H1 (cell line): ENCODE data around the gene WWC2. TPM values are rescaled to one million over a fixed set of nuclear protein-coding genes. Genes with fewer than 3 reads are reported as not detected.

ENCODE experiments used
- CHD7 ChIP-seq: fragments of 300-600 bp; sonication (generic); IDR thresholded peaks from 2 replicates; pipeline ENCODE4 v1.7.1; 2012; ENCODE audit warnings: low read length, moderate library complexity, mild to moderate bottlenecking, inconsistent platforms; ENCODE audit not compliant: insufficient replicate concordance
- MAFK ChIP-seq: IDR thresholded peaks from 2 replicates; pipeline ENCODE4 v1.6.1; 2012; ENCODE audit warnings: low read depth, mild to moderate bottlenecking, improper control_type of control experiment, low read length
- SRF ChIP-seq: IDR thresholded peaks from 2 replicates; pipeline ENCODE4 v1.6.1; 2011; ENCODE audit warnings: mild to moderate bottlenecking, low read depth, low read length, moderate library complexity
- polyA plus RNA-seq, 7 experiments: library from polyadenylated mRNA; depleted of rRNA in 3 of 7; stranded (reverse) in 5 of 7; unstranded in 2 of 7; fragments of >200 nt in 5 of 7; fragments of 200-250 nt in 2 of 7; gene quantifications; 1 replicate in 5 of 7; 2 replicates in 1 of 7; 4 replicates in 1 of 7; pipeline versions ENCODE4 v1.2.1 to v1.2.3, GENCODE V29; 2011 to 2013; ENCODE audit warnings: missing spikeins in 2 of 7, mixed read lengths in 2 of 7
- total RNA-seq: library from RNA; stranded (reverse); fragmentation: NEBNext Ultra II Directional; extraction: Animal tissue kit (Norgen Biotek cat#: 25700); gene quantifications from 2 replicates; pipeline ENCODE4 v1.2.1, GENCODE V29; 2021

The WWC2 gene
- total and polyA plus RNA-seq, 2 of the 8 experiments (the other 6 are each of a cell fraction or from before 2014, with no cell fraction given): 17.6 to 135 TPM

DNA sequence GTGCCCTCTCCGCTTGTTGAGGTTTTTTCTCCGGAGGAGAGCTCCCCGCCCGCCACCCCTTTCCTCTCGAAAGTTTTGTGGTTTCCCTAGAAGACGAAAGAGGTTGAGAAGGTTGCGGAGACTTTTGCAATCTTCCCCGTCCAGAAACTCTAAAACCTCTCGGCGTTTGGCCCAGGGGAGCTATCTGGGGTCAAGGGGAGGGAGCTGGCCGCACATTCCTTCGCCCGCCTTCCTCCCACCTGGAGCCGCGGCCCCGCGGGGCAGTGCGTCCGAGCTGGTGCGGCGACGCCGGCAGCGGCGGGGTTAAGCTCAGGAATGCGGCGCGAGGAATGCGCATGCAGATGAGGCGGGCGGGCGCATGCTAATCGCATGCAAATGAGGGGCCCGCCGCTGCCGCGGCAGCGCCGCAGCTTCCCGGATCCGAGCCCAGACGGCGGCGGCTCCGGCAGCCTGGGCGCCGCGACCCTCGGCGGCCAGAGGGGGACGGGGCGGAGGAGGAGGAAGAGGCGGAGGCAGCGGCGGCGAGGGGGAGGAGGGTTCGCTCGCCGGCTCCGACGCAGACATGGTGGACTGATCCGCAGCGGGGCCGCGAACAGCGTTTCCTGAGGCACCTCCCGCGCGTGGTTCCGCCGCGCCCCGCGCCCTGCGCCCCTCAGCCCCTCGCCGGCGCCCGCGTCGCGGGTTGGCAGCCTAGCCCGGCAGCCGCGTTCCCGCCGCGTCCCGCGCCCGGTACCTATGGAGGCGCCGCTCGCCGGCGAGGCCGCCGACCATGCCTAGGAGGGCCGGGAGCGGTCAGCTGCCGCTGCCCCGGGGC, at the start of gene WWC2 (continued):
- TF ChIP-seq CHD7: no peak
- TF ChIP-seq SRF: no peak
- TF ChIP-seq MAFK: no peak
- TF ChIP-seq, all 59 proteins: peak for 25
